Measurements from ENCODE around the gene CDK6. TPM values are rescaled to one million over a fixed set of nuclear protein-coding genes. Genes with fewer than 3 reads are reported as not detected.

The CDK6 gene
- total and polyA plus RNA-seq, 2 experiments from 2014 or later = 28.7 to 81.6 TPM

DNA sequence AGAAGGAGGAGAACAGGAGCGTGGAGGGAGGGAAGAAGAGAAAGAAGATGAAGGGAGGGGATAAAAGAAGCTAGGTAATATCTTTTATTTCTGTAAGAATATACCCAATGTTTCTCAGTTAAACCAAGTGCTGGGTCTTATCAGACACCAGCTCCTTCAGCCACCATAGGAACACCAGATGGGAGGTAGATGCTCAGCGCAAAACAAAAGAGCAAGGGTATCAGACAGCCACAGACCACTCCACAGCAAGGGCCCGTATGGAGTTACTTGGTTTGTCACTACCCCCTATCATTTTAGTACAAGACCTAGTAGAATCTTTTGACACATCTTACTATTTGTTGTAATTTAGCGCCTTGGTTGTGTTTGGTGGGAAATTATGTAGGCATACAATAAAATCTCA lies 180.3 kb downstream of the CDK6 start:
- H3K27ac ChIP-seq = no peak overlapping the region
- no peak overlapping the region for H3K4me3 ChIP-seq
- no peaks in the 10 kb centered on the region for H3K27me3 ChIP-seq
- H3K36me3 ChIP-seq = no peaks in the 10 kb centered on the region
- no peak for DNase-seq (ENCODE audit: low read depth in 1 of 2, low spot score in 1 of 2)
- TF ChIP-seq, protein P1, sequence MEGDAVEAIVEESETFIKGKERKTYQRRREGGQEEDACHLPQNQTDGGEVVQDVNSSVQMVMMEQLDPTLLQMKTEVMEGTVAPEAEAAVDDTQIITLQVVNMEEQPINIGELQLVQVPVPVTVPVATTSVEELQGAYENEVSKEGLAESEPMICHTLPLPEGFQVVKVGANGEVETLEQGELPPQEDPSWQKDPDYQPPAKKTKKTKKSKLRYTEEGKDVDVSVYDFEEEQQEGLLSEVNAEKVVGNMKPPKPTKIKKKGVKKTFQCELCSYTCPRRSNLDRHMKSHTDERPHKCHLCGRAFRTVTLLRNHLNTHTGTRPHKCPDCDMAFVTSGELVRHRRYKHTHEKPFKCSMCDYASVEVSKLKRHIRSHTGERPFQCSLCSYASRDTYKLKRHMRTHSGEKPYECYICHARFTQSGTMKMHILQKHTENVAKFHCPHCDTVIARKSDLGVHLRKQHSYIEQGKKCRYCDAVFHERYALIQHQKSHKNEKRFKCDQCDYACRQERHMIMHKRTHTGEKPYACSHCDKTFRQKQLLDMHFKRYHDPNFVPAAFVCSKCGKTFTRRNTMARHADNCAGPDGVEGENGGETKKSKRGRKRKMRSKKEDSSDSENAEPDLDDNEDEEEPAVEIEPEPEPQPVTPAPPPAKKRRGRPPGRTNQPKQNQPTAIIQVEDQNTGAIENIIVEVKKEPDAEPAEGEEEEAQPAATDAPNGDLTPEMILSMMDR (IDR thresholded peaks at IDR 0.05; ENCODE audit: low read depth, low read length) = no peak
- H3K9me3 ChIP-seq (ENCODE audit: low read depth) = no peaks in the 10 kb centered on the region
- H3K4me1 ChIP-seq (ENCODE audit: low read depth) = peaks cover 10% of the 10 kb centered on the region

GRCh38 chr7:92655346-92655884 lies 181.0 kb downstream of the CDK6 start:
- no peak overlapping the region for H3K4me3 ChIP-seq
- no peak overlapping the region for H3K27ac ChIP-seq
- TF ChIP-seq, protein P1 (IDR thresholded peaks at IDR 0.05; ENCODE audit: low read depth, low read length) = no peak
- no peaks in the 10 kb centered on the region for H3K9me3 ChIP-seq (ENCODE audit: low read depth)
- H3K27me3 ChIP-seq = no peaks in the 10 kb centered on the region
- DNase-seq (ENCODE audit: low read depth in 1 of 2, low spot score in 1 of 2) = no peak
- no peaks in the 10 kb centered on the region for H3K36me3 ChIP-seq
- H3K4me1 ChIP-seq (ENCODE audit: low read depth) = peaks cover 10% of the 10 kb centered on the region

GRCh38 chr7:92653136-92653535 lies 183.2 kb downstream of the CDK6 start:
- Histone ChIP-seq H3K4me3 (no peak overlapping the region), H3K4me1 (ENCODE audit: low read depth) (peaks cover 10% of the 10 kb centered on the region), H3K9me3 (ENCODE audit: low read depth) (no peaks in the 10 kb centered on the region), H3K27me3 (no peaks in the 10 kb centered on the region), H3K27ac (peak overlapping the region; percentile 22), H3K36me3 (no peaks in the 10 kb centered on the region)
- TF ChIP-seq, protein P1 (IDR thresholded peaks at IDR 0.05; ENCODE audit: low read depth, low read length) = no peak
- DNase-seq (ENCODE audit: low read depth in 1 of 2, low spot score in 1 of 2) = peak in 1 of 2 donors; percentile 13

DNA sequence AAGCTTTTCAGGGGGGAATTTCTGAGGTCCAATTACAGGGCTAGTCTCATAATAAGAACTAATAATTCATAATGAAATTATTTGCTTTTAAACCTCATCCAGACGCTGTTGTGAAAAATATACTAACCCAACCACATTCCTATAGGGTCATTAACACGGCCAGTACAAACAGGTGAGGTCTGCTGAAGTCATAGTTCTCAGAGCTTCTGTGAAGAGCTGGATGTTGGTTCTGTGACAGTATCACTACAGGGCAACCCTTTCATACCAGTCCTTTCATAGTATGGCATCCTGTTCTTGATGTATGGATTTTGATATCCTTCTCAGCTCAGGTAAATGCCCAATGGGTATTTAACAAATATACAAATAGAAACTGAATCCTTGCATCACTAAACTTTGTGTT lies 183.8 kb downstream of the CDK6 start:
- no peaks in the 10 kb centered on the region for H3K9me3 ChIP-seq (ENCODE audit: low read depth)
- H3K36me3 ChIP-seq = no peaks in the 10 kb centered on the region
- H3K27me3 ChIP-seq = no peaks in the 10 kb centered on the region
- H3K27ac ChIP-seq = peak overlapping the region; percentile 22
- TF ChIP-seq, protein P1 (IDR thresholded peaks at IDR 0.05; ENCODE audit: low read depth, low read length) = no peak
- no peak for DNase-seq (ENCODE audit: low read depth in 1 of 2, low spot score in 1 of 2)
- peaks cover 10% of the 10 kb centered on the region for H3K4me1 ChIP-seq (ENCODE audit: low read depth)
- H3K4me3 ChIP-seq = no peak overlapping the region

DNA sequence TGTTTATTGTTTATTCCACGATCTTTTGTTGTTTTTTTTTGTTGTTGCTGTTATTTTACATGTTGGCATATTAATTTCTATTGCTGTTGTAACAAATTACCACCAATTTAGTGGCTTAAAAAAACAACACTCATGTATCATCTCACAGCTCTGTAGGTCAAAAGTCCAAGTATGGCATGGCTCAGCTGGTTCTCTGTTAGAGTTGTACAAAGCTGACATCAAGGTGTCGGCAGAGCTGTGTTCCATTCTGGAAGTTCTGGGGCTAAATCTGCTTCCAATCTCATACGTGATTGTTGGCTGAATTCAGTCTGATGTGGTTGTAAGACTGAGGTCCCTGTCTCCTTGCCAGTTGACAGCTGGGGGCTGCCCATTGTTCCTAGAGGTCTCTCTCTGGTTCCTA lies 186.0 kb downstream of the CDK6 start:
- Histone ChIP-seq H3K27ac (no peak overlapping the region), H3K9me3 (ENCODE audit: low read depth) (no peaks in the 10 kb centered on the region), H3K4me3 (no peak overlapping the region), H3K36me3 (no peaks in the 10 kb centered on the region), H3K27me3 (no peaks in the 10 kb centered on the region), H3K4me1 (ENCODE audit: low read depth) (peaks cover 18% of the 10 kb centered on the region)
- no peak for DNase-seq (ENCODE audit: low read depth in 1 of 2, low spot score in 1 of 2)
- TF ChIP-seq, protein P1 (IDR thresholded peaks at IDR 0.05; ENCODE audit: low read depth, low read length) = no peak
